GM12878 (cell line): ENCODE measurements around the gene GNPTG.

Experiments used
- CTCF ChIP-seq, 3 experiments: IDR thresholded peaks in 2 of 3; conservative IDR thresholded peaks in 1 of 3; 2 replicates each; pipeline ENCODE4 v1.5.1; 2011; ENCODE audit warnings: low read depth in 3 of 3, low read length in 3 of 3, mild to moderate bottlenecking in 3 of 3, control low read depth in 2 of 3, moderate library complexity in 2 of 3, inconsistent platforms in 1 of 3, mixed read lengths in 1 of 3; ENCODE audit not compliant: control insufficient read depth in 2 of 3, insufficient read depth in 1 of 3; ENCODE audit errors: extremely low read depth in 1 of 3
- HCFC1 ChIP-seq: fragments of 150-350 bp; IDR thresholded peaks from 2 replicates; pipeline ENCODE4 v1.6.1; 2014; ENCODE audit warnings: low read length
- JUNB ChIP-seq: IDR thresholded peaks from 2 replicates; pipeline ENCODE4 v1.6.1; 2016; ENCODE audit warnings: antibody characterized with exemption, mild to moderate bottlenecking
- MTA3 ChIP-seq: IDR thresholded peaks from 2 replicates; pipeline ENCODE4 v1.6.1; 2012; ENCODE audit warnings: low read length, inconsistent platforms, borderline replicate concordance
- MXI1 ChIP-seq: fragments of 150-350 bp; IDR thresholded peaks from 2 replicates; pipeline ENCODE4 v1.6.1; 2011; ENCODE audit warnings: low read depth, mild to moderate bottlenecking, inconsistent platforms, low read length, improper control_type of control experiment
- PRDM15 ChIP-seq: fragments of 450-650 bp; formaldehyde crosslinking; IDR thresholded peaks from 2 replicates; pipeline ENCODE4 v1.4.0; 2020; ENCODE audit warnings: mild to moderate bottlenecking, moderate library complexity
- SIX5 ChIP-seq: IDR thresholded peaks from 2 replicates; pipeline ENCODE4 v1.6.1; 2011; ENCODE audit warnings: mild to moderate bottlenecking, low read depth, low read length, moderate library complexity; ENCODE audit not compliant: severe bottlenecking
- TARDBP ChIP-seq: IDR thresholded peaks from 2 replicates; pipeline ENCODE4 v1.6.1; 2016; ENCODE audit warnings: borderline replicate concordance

- TF ChIP-seq MXI1 (no peak), TARDBP (no peak), HCFC1 (no peak), PRDM15 (CRISPR knock-in tag) (no peak), MTA3 (no peak), SIX5 (no peak), CTCF (IDR thresholded peaks at IDR 0.05 in 2 of 3, conservative IDR thresholded peaks at IDR 0.05 in 1 of 3; ENCODE audit: control insufficient read depth in 2 of 3, extremely low read depth in 1 of 3, insufficient read depth in 1 of 3, low read depth in 3 of 3, low read length in 3 of 3) (no peak), JUNB (no peak)
These were observed 18.4 kb upstream of the GNPTG start, which contains the start of gene BAIAP3 for GRCh38 chr16:1333149-1333812.
